Measurements from ENCODE around the gene GBE1.

The GBE1 gene

DNA sequence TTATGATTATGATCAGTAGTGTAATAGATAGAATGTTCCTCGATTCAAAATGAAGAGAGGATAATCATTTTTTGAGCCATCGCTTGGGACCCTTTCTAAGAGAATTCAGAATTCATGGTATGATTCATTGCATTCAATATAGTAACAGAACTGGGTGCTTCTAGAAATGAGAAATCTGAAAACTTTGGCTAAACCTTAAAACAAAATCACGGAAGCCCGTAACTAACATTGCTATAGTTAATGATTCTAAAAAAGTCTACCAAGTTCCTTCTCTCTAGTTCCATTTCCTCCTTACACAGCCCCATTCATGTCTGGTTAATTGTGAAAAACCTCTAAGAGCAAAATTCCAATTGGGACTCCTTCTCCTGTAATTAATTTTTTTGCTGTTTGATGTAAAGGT lies 217.1 kb downstream of the GBE1 start:
- no peak for TF ChIP-seq YY1 (IDR thresholded peaks at IDR 0.05; ENCODE audit: low read depth)
- TF ChIP-seq, protein P1, sequence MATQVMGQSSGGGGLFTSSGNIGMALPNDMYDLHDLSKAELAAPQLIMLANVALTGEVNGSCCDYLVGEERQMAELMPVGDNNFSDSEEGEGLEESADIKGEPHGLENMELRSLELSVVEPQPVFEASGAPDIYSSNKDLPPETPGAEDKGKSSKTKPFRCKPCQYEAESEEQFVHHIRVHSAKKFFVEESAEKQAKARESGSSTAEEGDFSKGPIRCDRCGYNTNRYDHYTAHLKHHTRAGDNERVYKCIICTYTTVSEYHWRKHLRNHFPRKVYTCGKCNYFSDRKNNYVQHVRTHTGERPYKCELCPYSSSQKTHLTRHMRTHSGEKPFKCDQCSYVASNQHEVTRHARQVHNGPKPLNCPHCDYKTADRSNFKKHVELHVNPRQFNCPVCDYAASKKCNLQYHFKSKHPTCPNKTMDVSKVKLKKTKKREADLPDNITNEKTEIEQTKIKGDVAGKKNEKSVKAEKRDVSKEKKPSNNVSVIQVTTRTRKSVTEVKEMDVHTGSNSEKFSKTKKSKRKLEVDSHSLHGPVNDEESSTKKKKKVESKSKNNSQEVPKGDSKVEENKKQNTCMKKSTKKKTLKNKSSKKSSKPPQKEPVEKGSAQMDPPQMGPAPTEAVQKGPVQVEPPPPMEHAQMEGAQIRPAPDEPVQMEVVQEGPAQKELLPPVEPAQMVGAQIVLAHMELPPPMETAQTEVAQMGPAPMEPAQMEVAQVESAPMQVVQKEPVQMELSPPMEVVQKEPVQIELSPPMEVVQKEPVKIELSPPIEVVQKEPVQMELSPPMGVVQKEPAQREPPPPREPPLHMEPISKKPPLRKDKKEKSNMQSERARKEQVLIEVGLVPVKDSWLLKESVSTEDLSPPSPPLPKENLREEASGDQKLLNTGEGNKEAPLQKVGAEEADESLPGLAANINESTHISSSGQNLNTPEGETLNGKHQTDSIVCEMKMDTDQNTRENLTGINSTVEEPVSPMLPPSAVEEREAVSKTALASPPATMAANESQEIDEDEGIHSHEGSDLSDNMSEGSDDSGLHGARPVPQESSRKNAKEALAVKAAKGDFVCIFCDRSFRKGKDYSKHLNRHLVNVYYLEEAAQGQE (IDR thresholded peaks at IDR 0.05; ENCODE audit: low read depth), result no peak
- TF ChIP-seq EP300 (IDR thresholded peaks at IDR 0.05; ENCODE audit: borderline replicate concordance), result no peak
- no peak for TF ChIP-seq EGR1 (IDR thresholded peaks at IDR 0.05)
- no peak for TF ChIP-seq TCF12 (IDR thresholded peaks at IDR 0.05; ENCODE audit: low read depth)

DNA sequence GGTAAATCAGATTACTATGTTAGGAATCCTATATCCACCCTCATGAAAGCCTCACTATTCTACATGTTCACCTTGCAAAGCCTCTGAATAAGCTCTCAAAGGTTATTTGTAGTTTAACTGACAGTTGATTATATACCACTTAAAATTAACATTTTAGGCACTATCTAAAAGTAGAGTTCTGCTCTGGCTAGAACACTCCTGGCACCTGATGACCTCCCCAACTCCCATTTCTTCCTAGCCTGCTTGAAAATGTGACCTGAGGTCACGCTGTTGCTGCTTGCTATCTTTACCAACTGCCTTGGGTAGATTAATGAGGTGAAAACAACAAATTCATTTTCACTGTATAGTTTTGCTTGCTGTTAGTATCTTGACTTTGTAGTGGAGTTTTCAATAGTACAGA lies 220.7 kb downstream of the GBE1 start:
- no peak for TF ChIP-seq FOXM1 (IDR thresholded peaks at IDR 0.05; ENCODE audit: borderline replicate concordance, low read depth)
- no peak for TF ChIP-seq EGR1 (IDR thresholded peaks at IDR 0.05)
- TF ChIP-seq, protein P1 (IDR thresholded peaks at IDR 0.05; ENCODE audit: low read depth), result no peak
- TF ChIP-seq EP300 (IDR thresholded peaks at IDR 0.05; ENCODE audit: borderline replicate concordance), result no peak
- TF ChIP-seq RAD21 (IDR thresholded peaks at IDR 0.05; ENCODE audit: low read depth), result no peak
- no peak for TF ChIP-seq TAF1 (IDR thresholded peaks at IDR 0.05; ENCODE audit: low read depth)
- TF ChIP-seq NFIC (IDR thresholded peaks at IDR 0.05), result no peak
- TF ChIP-seq, protein P2, sequence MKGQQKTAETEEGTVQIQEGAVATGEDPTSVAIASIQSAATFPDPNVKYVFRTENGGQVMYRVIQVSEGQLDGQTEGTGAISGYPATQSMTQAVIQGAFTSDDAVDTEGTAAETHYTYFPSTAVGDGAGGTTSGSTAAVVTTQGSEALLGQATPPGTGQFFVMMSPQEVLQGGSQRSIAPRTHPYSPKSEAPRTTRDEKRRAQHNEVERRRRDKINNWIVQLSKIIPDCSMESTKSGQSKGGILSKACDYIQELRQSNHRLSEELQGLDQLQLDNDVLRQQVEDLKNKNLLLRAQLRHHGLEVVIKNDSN (IDR thresholded peaks at IDR 0.05), result no peak
- TF ChIP-seq ZBTB7A (IDR thresholded peaks at IDR 0.05; ENCODE audit: low read depth), result no peak
- no peak for TF ChIP-seq CREB1 (IDR thresholded peaks at IDR 0.05; ENCODE audit: low read depth)
- TF ChIP-seq, protein P3, sequence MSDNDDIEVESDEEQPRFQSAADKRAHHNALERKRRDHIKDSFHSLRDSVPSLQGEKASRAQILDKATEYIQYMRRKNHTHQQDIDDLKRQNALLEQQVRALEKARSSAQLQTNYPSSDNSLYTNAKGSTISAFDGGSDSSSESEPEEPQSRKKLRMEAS (IDR thresholded peaks at IDR 0.05), result no peak
- TF ChIP-seq CEBPB (IDR thresholded peaks at IDR 0.05), result no peak
- no peak for TF ChIP-seq YY1 (IDR thresholded peaks at IDR 0.05; ENCODE audit: low read depth)
- no peak for TF ChIP-seq TCF12 (IDR thresholded peaks at IDR 0.05; ENCODE audit: low read depth)
- no peak for TF ChIP-seq TEAD4 (IDR thresholded peaks at IDR 0.05)

DNA sequence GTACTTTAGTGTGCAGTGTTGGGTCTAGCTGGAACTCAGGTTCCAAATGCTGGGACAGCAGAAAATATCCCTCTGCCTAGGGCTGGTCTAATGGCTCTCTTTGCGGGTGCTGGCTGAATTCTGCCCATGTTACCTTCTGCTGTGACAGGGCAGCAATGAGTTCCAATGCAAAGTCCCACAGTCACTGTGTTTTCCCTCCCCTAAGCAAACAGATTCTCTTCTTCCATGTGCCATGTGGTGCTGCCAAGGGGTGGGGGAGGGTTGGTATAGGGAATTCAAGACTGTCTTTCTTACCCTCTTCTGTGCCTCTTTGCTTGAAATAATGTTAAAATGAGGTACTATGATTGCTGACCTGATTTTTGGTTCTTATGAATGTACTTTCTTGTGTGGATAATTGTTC lies 229.6 kb downstream of the GBE1 start:
- TF ChIP-seq, protein P1 (IDR thresholded peaks at IDR 0.05; ENCODE audit: low read depth), result no peak
- TF ChIP-seq ZBTB7A (IDR thresholded peaks at IDR 0.05; ENCODE audit: low read depth), result no peak
- no peak for TF ChIP-seq CREB1 (IDR thresholded peaks at IDR 0.05; ENCODE audit: low read depth)
- TF ChIP-seq TAF1 (IDR thresholded peaks at IDR 0.05; ENCODE audit: low read depth), result no peak
- no peak for TF ChIP-seq CEBPB (IDR thresholded peaks at IDR 0.05)
- TF ChIP-seq, protein P3 (IDR thresholded peaks at IDR 0.05), result no peak
- no peak for TF ChIP-seq EGR1 (IDR thresholded peaks at IDR 0.05)
- TF ChIP-seq NFIC (IDR thresholded peaks at IDR 0.05), result no peak
- TF ChIP-seq FOXM1 (IDR thresholded peaks at IDR 0.05; ENCODE audit: borderline replicate concordance, low read depth), result no peak
- no peak for TF ChIP-seq TEAD4 (IDR thresholded peaks at IDR 0.05)
- TF ChIP-seq RAD21 (IDR thresholded peaks at IDR 0.05; ENCODE audit: low read depth), result no peak
- TF ChIP-seq, protein P2 (IDR thresholded peaks at IDR 0.05), result no peak
- no peak for TF ChIP-seq TCF12 (IDR thresholded peaks at IDR 0.05; ENCODE audit: low read depth)
- TF ChIP-seq EP300 (IDR thresholded peaks at IDR 0.05; ENCODE audit: borderline replicate concordance), result no peak
- TF ChIP-seq YY1 (IDR thresholded peaks at IDR 0.05; ENCODE audit: low read depth), result no peak

DNA sequence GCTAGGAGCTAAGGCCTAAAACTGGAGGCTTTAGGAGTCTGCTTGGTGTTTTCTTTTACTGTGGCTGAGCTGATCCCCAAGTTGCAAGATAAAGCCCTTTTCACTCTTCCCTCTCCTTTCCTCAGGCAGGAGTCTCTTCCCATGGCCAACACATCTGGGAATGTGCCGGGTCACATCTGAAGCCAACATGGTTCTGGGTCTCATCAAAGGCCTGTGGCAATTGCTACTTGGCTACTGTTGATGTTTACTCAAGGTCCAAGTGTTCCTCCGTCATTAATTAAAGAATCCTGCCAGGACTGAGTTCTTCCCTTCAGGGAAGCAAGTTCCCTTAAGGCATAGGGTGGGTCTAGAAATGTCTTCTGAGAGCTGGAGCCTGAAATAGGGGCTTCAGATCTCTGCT lies 230.2 kb downstream of the GBE1 start:
- TF ChIP-seq, protein P1 (IDR thresholded peaks at IDR 0.05; ENCODE audit: low read depth), result no peak
- TF ChIP-seq TCF12 (IDR thresholded peaks at IDR 0.05; ENCODE audit: low read depth), result no peak
- TF ChIP-seq, protein P3 (IDR thresholded peaks at IDR 0.05), result no peak
- TF ChIP-seq EGR1 (IDR thresholded peaks at IDR 0.05), result no peak
- TF ChIP-seq EP300 (IDR thresholded peaks at IDR 0.05; ENCODE audit: borderline replicate concordance), result no peak
- TF ChIP-seq, protein P2 (IDR thresholded peaks at IDR 0.05), result no peak
- TF ChIP-seq TEAD4 (IDR thresholded peaks at IDR 0.05), result no peak
- no peak for TF ChIP-seq ZBTB7A (IDR thresholded peaks at IDR 0.05; ENCODE audit: low read depth)
- no peak for TF ChIP-seq RAD21 (IDR thresholded peaks at IDR 0.05; ENCODE audit: low read depth)
- TF ChIP-seq CEBPB (IDR thresholded peaks at IDR 0.05), result no peak
- TF ChIP-seq NFIC (IDR thresholded peaks at IDR 0.05), result no peak
- TF ChIP-seq CREB1 (IDR thresholded peaks at IDR 0.05; ENCODE audit: low read depth), result no peak
- no peak for TF ChIP-seq TAF1 (IDR thresholded peaks at IDR 0.05; ENCODE audit: low read depth)
- TF ChIP-seq FOXM1 (IDR thresholded peaks at IDR 0.05; ENCODE audit: borderline replicate concordance, low read depth), result no peak
- TF ChIP-seq YY1 (IDR thresholded peaks at IDR 0.05; ENCODE audit: low read depth), result no peak

All from Ishikawa (cell line).